Stimulated activated CD4-positive, alpha-beta T cell treated with anti-CD3 and anti-CD28 coated beads, TNF-alpha, amount 100 ng/mL, for 1 hour (primary cell): Measurements from ENCODE around the gene AHDC1.

Source experiments
- DNase-seq, 3 donors: peaks; one replicate each; pipeline ENCODE4 v3.0.0-alpha.2; 2020; ENCODE audit warnings: low read depth in 3 of 3, low spot score in 1 of 3

AHDC1 gene

GRCh38 chr1:27491748-27492700 lies 111.9 kb downstream of the AHDC1 start:
- no peak for DNase-seq

GRCh38 chr1:27489973-27490741 lies 113.8 kb downstream of the AHDC1 start, which contains the start of gene WASF2:
Gene WASF2, minus strand, starts transcription at chr1:27490167. Its CDS starts 61,277 bp downstream, at chr1:27428890.
- peak; percentile 93 for DNase-seq

GRCh38 chr1:27489501-27489972 lies 114.4 kb downstream of the AHDC1 start:
- DNase-seq = peak in 1 of 3 donors; percentile 2

GRCh38 chr1:27487966-27488884 lies 115.7 kb downstream of the AHDC1 start:
- DNase-seq = no peak

- no peak for DNase-seq
These were observed 118.6 kb downstream of the AHDC1 start for GRCh38 chr1:27485363-27485762.
